Parathyroid adenoma (tissue), 2 donors: ENCODE data around the gene PRKAG1.

Source experiments
- H2AFZ ChIP-seq: fragments of 300-600 bp; sonication (generic); one replicate; pipeline ENCODE4 v1.7.0; 2017; ENCODE audit warnings: antibody characterized with exemption, mild to moderate bottlenecking
- H3K27ac ChIP-seq: fragments of 300-600 bp; sonication (generic); one replicate; pipeline ENCODE4 v1.7.0; 2017
- H3K27me3 ChIP-seq: fragments of 300-600 bp; sonication (generic); one replicate; pipeline ENCODE4 v1.7.0; 2017; ENCODE audit warnings: low read length; ENCODE audit not compliant: control insufficient read depth, insufficient read depth
- H3K36me3 ChIP-seq: fragments of 300-600 bp; sonication (generic); one replicate; pipeline ENCODE4 v1.7.0; 2017; ENCODE audit warnings: low read length; ENCODE audit not compliant: control insufficient read depth, insufficient read depth
- H3K4me1 ChIP-seq: fragments of 300-600 bp; sonication (generic); one replicate; pipeline ENCODE4 v1.7.0; 2017; ENCODE audit warnings: control low read depth
- H3K4me2 ChIP-seq: fragments of 300-600 bp; sonication (generic); one replicate; pipeline ENCODE4 v1.7.0; 2017; ENCODE audit warnings: low read length
- H3K4me3 ChIP-seq: fragments of 300-600 bp; sonication (generic); one replicate; pipeline ENCODE4 v1.7.0; 2017; ENCODE audit warnings: low read depth, low read length
- H3K79me2 ChIP-seq: fragments of 300-600 bp; sonication (generic); one replicate; pipeline ENCODE4 v1.7.0; 2017; ENCODE audit warnings: control low read depth
- H3K9ac ChIP-seq: fragments of 300-600 bp; sonication (generic); one replicate; pipeline ENCODE4 v1.7.0; 2017; ENCODE audit warnings: mild to moderate bottlenecking
- H3K9me3 ChIP-seq: fragments of 300-600 bp; sonication (generic); one replicate; pipeline ENCODE4 v1.7.0; 2017; ENCODE audit warnings: low read length; ENCODE audit not compliant: control insufficient read depth
- TF ChIP-seq, protein P1 (sequence below): fragments of 300-600 bp; sonication (generic); IDR thresholded peaks from one replicate; pipeline ENCODE4 v1.7.0; 2017; ENCODE audit warnings: antibody characterized with exemption, mild to moderate bottlenecking
- donor health status: primary hyperparathyroidism.

PRKAG1 gene

DNA sequence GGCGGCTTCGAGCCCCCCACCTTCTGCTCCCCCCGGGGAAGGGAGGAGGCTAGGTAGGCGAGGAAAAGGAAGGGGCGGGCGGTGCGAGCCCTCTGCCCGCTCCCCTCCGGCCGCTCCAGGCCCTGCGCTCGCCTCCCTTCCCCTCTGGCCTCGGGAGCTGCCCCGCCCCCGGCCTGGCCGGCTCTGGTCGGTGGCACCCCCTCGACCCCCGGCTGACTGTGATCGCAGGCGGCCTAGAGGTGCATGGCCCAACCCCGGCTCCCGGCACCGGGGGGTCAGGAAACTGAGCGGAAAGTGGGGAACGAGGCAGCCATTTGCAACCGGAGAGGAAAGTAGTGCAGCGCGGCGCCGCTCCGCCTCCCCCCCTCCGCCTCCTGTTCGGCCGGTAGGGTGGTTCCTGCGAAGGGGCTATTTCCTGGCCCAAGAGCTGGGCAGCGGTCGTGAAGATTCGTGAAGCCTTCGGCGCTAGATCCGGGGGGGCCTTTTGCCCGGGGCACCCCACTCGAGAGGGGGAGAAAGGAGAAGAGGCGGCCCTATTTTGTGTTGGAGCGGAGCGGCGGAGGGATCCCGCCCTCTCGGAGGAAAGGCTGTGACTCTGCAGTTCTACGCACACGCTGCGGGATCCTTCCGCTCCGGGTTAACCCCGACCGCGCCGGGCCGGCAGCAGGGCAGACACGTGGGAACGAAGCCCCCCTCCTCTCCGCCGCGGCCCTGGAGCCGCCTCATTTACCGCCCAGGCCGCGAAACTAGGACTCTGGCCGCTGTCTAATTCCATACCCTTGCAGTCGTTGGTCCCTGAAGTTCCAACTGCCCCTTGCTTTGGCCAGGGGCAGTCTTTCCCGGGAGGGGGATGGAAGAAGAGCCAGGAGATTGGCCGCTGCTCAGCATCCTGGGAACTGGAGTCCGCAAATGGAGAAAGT, 41.9 kb upstream of the PRKAG1 start, which contains the start of gene KMT2D:
TSS of gene KMT2D (minus strand) at position 558 of the 920 bp plus-strand sequence. CDS start 5,470 bp downstream, outside the sequence.
- Histone ChIP-seq H3K79me2 (peaks cover 46% of the 10 kb centered on the region), H3K27me3 (no peaks in the 10 kb centered on the region), H3K9me3 (no peaks in the 10 kb centered on the region), H3K4me2 (peak within 1 kb of the TSS; percentile 97), H3K4me3 (peak within 1 kb of the TSS; percentile 89), H3K4me1 (peaks cover 32% of the 10 kb centered on the region), H3K27ac (peak within 1 kb of the TSS; percentile 98), H3K9ac (peak within 1 kb of the TSS; percentile 98), H3K36me3 (no peaks in the 10 kb centered on the region), H2AFZ (peak within 1 kb of the TSS; percentile 100)
- TF ChIP-seq, protein P1, sequence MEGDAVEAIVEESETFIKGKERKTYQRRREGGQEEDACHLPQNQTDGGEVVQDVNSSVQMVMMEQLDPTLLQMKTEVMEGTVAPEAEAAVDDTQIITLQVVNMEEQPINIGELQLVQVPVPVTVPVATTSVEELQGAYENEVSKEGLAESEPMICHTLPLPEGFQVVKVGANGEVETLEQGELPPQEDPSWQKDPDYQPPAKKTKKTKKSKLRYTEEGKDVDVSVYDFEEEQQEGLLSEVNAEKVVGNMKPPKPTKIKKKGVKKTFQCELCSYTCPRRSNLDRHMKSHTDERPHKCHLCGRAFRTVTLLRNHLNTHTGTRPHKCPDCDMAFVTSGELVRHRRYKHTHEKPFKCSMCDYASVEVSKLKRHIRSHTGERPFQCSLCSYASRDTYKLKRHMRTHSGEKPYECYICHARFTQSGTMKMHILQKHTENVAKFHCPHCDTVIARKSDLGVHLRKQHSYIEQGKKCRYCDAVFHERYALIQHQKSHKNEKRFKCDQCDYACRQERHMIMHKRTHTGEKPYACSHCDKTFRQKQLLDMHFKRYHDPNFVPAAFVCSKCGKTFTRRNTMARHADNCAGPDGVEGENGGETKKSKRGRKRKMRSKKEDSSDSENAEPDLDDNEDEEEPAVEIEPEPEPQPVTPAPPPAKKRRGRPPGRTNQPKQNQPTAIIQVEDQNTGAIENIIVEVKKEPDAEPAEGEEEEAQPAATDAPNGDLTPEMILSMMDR: no peak

DNA sequence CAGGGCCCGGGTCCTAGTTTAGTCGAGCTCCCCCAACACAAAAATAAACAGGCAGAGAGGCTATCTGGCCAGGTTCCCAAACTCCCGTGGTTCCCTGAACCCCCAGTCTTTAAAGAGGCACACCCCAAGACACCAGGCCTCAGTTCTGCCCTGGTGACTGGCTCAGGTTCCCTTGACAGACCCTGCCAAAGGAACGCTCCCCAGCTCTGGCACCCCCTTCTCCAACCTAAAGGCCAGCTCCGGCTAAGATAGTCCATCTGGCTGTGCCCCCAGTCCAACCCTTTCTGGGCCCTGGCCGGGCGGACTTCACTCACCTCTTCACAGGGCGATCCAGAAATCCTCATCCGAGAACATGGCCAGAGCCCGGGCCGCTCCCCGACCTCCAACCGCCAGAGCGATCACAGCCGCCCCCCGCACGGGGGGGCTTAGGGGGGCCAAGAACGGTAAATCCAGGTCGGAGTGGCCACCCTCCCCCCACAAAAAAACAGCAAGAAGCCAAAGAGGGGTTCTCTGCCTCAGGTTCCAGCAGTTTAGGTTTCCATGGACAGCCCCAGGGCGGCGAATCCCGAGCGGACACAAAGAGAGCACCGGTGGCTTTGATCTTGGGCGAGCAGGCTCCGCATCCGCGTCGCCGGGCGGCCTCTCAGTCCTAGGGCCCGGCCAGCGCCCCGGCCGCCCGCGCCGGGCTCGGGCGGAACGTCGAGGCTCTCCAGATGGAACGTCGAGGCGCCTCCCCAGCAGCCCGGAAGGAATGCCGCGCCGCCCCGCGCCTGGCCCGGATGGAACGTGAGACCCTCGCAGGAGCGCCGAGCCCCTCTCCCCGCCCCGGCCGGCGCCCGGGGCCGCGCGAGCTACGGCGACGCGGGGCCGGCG, 41.0 kb upstream of the PRKAG1 start:
- H3K4me2 ChIP-seq: peak overlapping the region; percentile 97
- H3K27me3 ChIP-seq: no peaks in the 10 kb centered on the region
- peaks cover 32% of the 10 kb centered on the region for H3K4me1 ChIP-seq
- H3K9ac ChIP-seq: peak overlapping the region; percentile 95
- H2AFZ ChIP-seq: peak overlapping the region; percentile 100
- H3K79me2 ChIP-seq: peaks cover 56% of the 10 kb centered on the region
- no peaks in the 10 kb centered on the region for H3K9me3 ChIP-seq
- peak overlapping the region; percentile 89 for H3K4me3 ChIP-seq
- peak overlapping the region; percentile 38 for H3K27ac ChIP-seq
- TF ChIP-seq, protein P1: no peak
- no peaks in the 10 kb centered on the region for H3K36me3 ChIP-seq

DNA sequence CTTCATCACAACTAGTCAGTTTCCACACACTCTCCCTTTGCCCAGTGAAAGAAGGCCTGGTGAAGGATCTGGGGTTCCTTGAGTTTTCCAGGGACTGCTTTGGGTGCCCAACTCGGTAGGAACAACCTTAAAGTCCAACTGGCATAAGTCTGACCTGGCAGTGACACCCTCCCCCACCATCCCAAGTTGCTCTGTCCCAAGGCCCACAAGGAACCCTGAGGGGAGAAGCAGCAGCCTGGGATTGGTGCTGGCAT, 40.4 kb upstream of the PRKAG1 start:
- Histone ChIP-seq H3K4me3 (peak overlapping the region; percentile 89), H3K27me3 (no peaks in the 10 kb centered on the region), H3K27ac (no peak overlapping the region), H2AFZ (no peak overlapping the region), H3K9ac (no peak overlapping the region), H3K79me2 (peaks cover 59% of the 10 kb centered on the region), H3K36me3 (no peaks in the 10 kb centered on the region), H3K4me1 (peaks cover 32% of the 10 kb centered on the region), H3K4me2 (peak overlapping the region; percentile 97), H3K9me3 (no peaks in the 10 kb centered on the region)
- TF ChIP-seq, protein P1: no peak

DNA sequence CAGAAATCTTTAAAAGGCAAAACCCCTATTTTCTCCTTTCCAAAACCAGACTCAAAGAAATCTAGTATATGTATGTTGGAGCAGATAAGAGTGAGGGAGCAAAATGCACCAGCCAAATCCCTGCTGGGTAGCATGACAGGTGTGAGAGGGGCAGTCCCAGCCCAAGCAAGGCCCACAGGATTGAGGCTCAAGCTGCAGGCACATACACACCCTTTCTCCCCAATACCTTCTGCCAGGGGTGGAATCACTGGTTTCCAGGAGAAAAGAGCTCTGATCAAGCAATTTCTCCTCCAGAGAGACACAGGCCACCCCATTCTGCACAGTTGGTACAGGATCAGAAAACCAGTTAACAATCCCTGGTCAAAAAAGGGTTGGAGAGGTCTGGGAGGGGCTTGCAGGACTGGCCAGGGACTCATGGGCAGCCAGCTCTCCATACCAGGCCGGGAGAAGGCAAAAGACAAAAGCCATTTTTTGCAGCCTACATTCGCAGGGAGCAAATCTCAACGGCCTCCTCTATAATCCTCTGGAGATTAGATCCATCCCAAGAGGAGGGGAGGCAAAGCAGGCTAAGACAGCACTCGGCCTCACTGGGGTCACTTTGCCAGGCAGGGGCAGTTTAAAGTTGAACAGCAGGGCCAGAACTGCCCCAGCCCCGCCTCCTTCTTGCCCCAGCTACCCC, 39.9 kb upstream of the PRKAG1 start:
- H3K9ac ChIP-seq: no peak overlapping the region
- H3K4me1 ChIP-seq: peaks cover 32% of the 10 kb centered on the region
- H2AFZ ChIP-seq: no peak overlapping the region
- peak overlapping the region; percentile 97 for H3K4me2 ChIP-seq
- peaks cover 60% of the 10 kb centered on the region for H3K79me2 ChIP-seq
- no peak overlapping the region for H3K27ac ChIP-seq
- H3K36me3 ChIP-seq: no peaks in the 10 kb centered on the region
- H3K9me3 ChIP-seq: no peaks in the 10 kb centered on the region
- TF ChIP-seq, protein P1: no peak
- peak overlapping the region; percentile 89 for H3K4me3 ChIP-seq
- no peaks in the 10 kb centered on the region for H3K27me3 ChIP-seq
